SK-N-MC (cell line): ENCODE measurements around the gene CRAMP1.

Experiments used
- EZH2 ChIP-seq: fragments of 200-600 bp; sonication (generic); IDR thresholded peaks from one replicate; pipeline ENCODE4 v1.6.1; 2017; ENCODE audit warnings: antibody characterized with exemption
- POLR2AphosphoS5 ChIP-seq: IDR thresholded peaks from 2 replicates; pipeline ENCODE4 v1.6.1; 2012; ENCODE audit warnings: mild to moderate bottlenecking, low read depth, low read length, borderline replicate concordance

DNA sequence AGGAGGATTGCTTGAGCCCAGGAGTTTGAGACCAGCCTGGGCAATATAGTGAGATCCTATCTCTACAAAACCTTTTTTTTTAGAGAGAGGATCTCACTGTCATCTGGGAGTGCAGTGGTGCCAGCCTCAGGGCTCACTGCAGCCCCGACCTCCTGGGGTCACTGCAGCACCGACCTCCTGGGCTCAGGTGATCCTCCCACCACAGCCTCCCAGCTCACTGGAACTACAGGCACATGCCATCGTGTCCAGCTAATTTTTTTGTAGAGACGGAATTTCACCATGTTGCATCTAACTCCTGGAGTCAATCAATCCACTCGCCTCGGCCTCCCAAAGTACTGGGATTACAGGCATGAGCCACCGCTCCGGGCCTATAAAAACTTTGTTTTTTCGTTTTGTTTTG lies 109.2 kb downstream of the CRAMP1 start:
- TF ChIP-seq EZH2 (no peak), POLR2AphosphoS5 (no peak)
